Gastroesophageal sphincter (tissue), 3 donors: ENCODE data around the gene PPM1L.

Experiments
- EP300 ChIP-seq: sonication (generic); formaldehyde crosslinking; IDR thresholded peaks from one replicate; pipeline ENCODE4 v1.6.1; 2017; ENCODE audit warnings: antibody characterized with exemption, mild to moderate bottlenecking
- POLR2A ChIP-seq, 2 donors: fragments of 450-650 bp; IDR thresholded peaks; one replicate each; pipeline ENCODE4 v1.6.1; 2017; ENCODE audit warnings: antibody characterized with exemption in 2 of 2, mild to moderate bottlenecking in 2 of 2, moderate library complexity in 1 of 2
- POLR2AphosphoS5 ChIP-seq: sonication (generic); formaldehyde crosslinking; IDR thresholded peaks from one replicate; pipeline ENCODE4 v1.6.1; 2017; ENCODE audit warnings: antibody characterized with exemption
- TF ChIP-seq, protein P1 (sequence below), 4 experiments: fragments of 200-600 bp in 2 of 4; fragments of 450-650 bp in 2 of 4; sonication (generic) in 1 of 4; IDR thresholded peaks; one replicate each; pipeline ENCODE4 v1.5.1; 2017 to 2019; ENCODE audit warnings: antibody characterized with exemption in 4 of 4, mild to moderate bottlenecking in 2 of 4, moderate library complexity in 2 of 4

DNA sequence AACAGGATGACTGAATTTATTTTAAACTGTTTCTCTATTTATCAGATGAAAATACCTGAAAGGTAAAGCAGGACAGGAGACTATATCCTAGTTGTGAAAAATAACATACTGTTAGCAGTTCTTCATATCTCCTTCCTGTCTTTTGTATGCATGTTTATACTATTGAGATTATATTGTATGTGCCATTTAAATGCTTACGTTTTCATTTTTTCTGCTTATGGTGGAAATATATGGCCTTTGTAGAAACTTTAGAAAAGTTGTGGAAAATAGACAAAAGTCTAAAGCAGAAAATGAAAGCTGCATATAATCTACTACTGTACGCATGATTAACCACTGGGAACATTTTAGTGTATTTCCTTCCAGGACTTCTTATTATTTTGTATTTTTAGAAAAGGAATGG lies 2.1 kb upstream of the PPM1L start:
- TF ChIP-seq, protein P1, sequence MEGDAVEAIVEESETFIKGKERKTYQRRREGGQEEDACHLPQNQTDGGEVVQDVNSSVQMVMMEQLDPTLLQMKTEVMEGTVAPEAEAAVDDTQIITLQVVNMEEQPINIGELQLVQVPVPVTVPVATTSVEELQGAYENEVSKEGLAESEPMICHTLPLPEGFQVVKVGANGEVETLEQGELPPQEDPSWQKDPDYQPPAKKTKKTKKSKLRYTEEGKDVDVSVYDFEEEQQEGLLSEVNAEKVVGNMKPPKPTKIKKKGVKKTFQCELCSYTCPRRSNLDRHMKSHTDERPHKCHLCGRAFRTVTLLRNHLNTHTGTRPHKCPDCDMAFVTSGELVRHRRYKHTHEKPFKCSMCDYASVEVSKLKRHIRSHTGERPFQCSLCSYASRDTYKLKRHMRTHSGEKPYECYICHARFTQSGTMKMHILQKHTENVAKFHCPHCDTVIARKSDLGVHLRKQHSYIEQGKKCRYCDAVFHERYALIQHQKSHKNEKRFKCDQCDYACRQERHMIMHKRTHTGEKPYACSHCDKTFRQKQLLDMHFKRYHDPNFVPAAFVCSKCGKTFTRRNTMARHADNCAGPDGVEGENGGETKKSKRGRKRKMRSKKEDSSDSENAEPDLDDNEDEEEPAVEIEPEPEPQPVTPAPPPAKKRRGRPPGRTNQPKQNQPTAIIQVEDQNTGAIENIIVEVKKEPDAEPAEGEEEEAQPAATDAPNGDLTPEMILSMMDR (IDR thresholded peaks at IDR 0.05) = no peak
- TF ChIP-seq POLR2A (IDR thresholded peaks at IDR 0.05) (no peak), POLR2AphosphoS5 (no peak), EP300 (no peak)
